Measurements from ENCODE around the gene SUMO2. TPM values are rescaled to one million over a fixed set of nuclear protein-coding genes. Genes with fewer than 3 reads are reported as not detected.
"Not testable (repeated sequence)": the region's sequence is repeated elsewhere in the genome, so short reads cannot be mapped to it uniquely, and the experiment has no call there.

SUMO2 gene
- total and polyA plus RNA-seq, 10 of the 15 experiments (the other 5 are each of a cell fraction or from before 2014, with no cell fraction given) = 163 to 803 (median 555) TPM

DNA sequence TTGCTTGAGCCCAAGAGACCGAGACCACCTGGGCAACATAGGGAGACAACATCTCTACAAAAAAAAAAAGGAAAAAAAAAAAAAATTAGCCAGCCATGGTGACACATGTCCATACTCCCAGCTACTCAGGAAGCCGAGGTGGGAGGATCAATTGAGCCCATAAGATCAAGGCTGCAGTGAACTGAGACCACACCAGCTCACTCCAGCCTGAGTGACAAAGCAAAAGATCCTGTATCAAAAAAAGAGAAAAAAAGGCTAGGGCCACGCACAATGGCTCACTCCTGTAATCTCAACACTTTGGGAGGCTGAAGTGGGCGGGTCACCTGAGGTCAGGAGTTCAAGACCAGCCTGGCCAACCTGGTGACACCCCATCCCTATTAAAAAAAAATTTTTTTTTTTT lies 13.8 kb downstream of the SUMO2 start:
- FAIRE-seq (no peak), DNase-seq (ENCODE audit: low read depth, low spot score) (no peak), ATAC-seq (no peak)
- H3K9ac ChIP-seq (ENCODE audit: control insufficient read depth, insufficient read depth, low read length) = no peak overlapping the region
- H3K9me3 ChIP-seq (replicated peaks; ENCODE audit: control insufficient read depth, insufficient read depth, low read length) = no peaks in the 10 kb centered on the region
- POLR2A ChIA-PET = interaction anchor here (1.0 kb wide), 1 partner anchor 27 kb away, joined by 3 read pairs; no protein-coding TSS in a partner anchor
- H3K27me3 ChIP-seq (replicated peaks in 1 of 2; ENCODE audit: control insufficient read depth in 2 of 2, insufficient read depth in 2 of 2, low read length in 1 of 2) = no peaks in the 10 kb centered on the region
- WGBS (ENCODE audit: insufficient coverage, insufficient replicate concordance, low lambda C conversion rate, missing lambda C conversion rate) = 89% methylated on average over 4 of the region's 4 CpGs
- RAD21 ChIA-PET (ENCODE audit: unreplicated experiment) = interaction anchor here (2.3 to 5.3 kb wide), 3 partner anchors 55 to 208 kb away, joined by 14 to 71 read pairs (median 36); no protein-coding TSS in a partner anchor
- no peak overlapping the region for H3K4me2 ChIP-seq (ENCODE audit: control insufficient read depth, insufficient read depth)
- H3K36me3 ChIP-seq (ENCODE audit: control insufficient read depth in 2 of 2, insufficient read depth in 2 of 2, low read length in 1 of 2) = peaks cover 8 to 23% of the 10 kb centered on the region in 2 experiments; a peak in 3 of 4 replicates
- no peak overlapping the region for H2AFZ ChIP-seq (ENCODE audit: control insufficient read depth, low read depth, low read length)
- SMC1A ChIA-PET (ENCODE audit: uncharacterized antibody, unreplicated experiment) = interaction anchor here (0.7 to 2.0 kb wide), 6 partner anchors 10 to 865 kb away, joined by 3 to 11 read pairs (median 4); partner anchors contain the start of gene NUP85
- no peaks in the 10 kb centered on the region for H4K20me1 ChIP-seq (ENCODE audit: control insufficient read depth, insufficient read depth)
- peaks cover 7% of the 10 kb centered on the region for H3K79me2 ChIP-seq (ENCODE audit: control insufficient read depth, insufficient read depth, low read length)
- TF ChIP-seq TBL1XR1 (IDR thresholded peaks at IDR 0.05; ENCODE audit: low read depth, low read length) = no peak
- no peak for TF ChIP-seq STAT3 (IDR thresholded peaks at IDR 0.05; ENCODE audit: low read depth, low read length)
- TF ChIP-seq STAT1 (conservative IDR thresholded peaks at IDR 0.05) = no peak
- TF ChIP-seq NR2C1 (IDR thresholded peaks at IDR 0.05) = no peak
- no peak for TF ChIP-seq MXI1 (IDR thresholded peaks at IDR 0.05; ENCODE audit: low read depth, low read length)
- in situ Hi-C loops (cut with MboI) = no loop called here
- no peak overlapping the region for H3K4me3 ChIP-seq
- H3K4me1 ChIP-seq (ENCODE audit: control insufficient read depth, insufficient read depth, low read length) = no peaks in the 10 kb centered on the region
- no peak overlapping the region for H3K27ac ChIP-seq (ENCODE audit: control insufficient read depth, insufficient read depth)
- no TSS peak for BruUV-seq (replicated peaks)
- CTCF ChIA-PET = interaction anchor here (0.5 to 10.6 kb wide), 5 partner anchors 32 to 213 kb away, joined by 3 to 199 read pairs (median 4); no protein-coding TSS in a partner anchor
- intact Hi-C loops (cut with micrococcal nuclease; ENCODE audit: unreplicated experiment) = no loop called here

DNA sequence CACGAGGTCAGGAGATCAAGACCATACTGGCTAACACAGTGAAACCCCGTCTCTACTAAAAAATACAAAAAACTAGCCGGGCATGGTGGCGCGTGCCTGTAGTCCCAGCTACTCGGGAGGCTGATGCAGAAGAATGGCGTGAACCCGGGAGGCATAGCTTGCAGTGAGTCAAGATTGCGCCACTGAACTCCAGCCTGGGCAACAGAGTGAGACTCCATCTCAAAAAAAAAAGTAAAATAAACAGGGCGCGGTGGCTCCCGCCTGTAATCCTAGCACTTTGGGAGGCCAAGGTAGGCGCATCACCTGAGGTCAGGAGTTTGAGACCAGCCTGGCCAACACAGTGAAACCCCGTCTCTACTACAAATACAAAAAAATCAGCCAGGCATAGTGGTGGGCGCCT lies 18.2 kb downstream of the SUMO2 start:
- H3K4me1 ChIP-seq (ENCODE audit: control insufficient read depth, insufficient read depth, low read length); H3K79me2 ChIP-seq (ENCODE audit: control insufficient read depth, insufficient read depth, low read length); FAIRE-seq; RAD21 ChIA-PET (ENCODE audit: unreplicated experiment); H3K9ac ChIP-seq (ENCODE audit: control insufficient read depth, insufficient read depth, low read length); H4K20me1 ChIP-seq (ENCODE audit: control insufficient read depth, insufficient read depth); H2AFZ ChIP-seq (ENCODE audit: control insufficient read depth, low read depth, low read length); BruUV-seq (replicated peaks); H3K9me3 ChIP-seq (replicated peaks; ENCODE audit: control insufficient read depth, insufficient read depth, low read length); H3K4me2 ChIP-seq (ENCODE audit: control insufficient read depth, insufficient read depth); H3K27me3 ChIP-seq (replicated peaks in 1 of 2; ENCODE audit: control insufficient read depth in 2 of 2, insufficient read depth in 2 of 2, low read length in 1 of 2); ATAC-seq; H3K36me3 ChIP-seq (ENCODE audit: control insufficient read depth in 2 of 2, insufficient read depth in 2 of 2, low read length in 1 of 2); in situ Hi-C loops (cut with MboI); H3K4me3 ChIP-seq; DNase-seq (ENCODE audit: low read depth, low spot score); H3K27ac ChIP-seq (ENCODE audit: control insufficient read depth, insufficient read depth); intact Hi-C loops (cut with micrococcal nuclease; ENCODE audit: unreplicated experiment): not testable (repeated sequence)
- CTCF ChIA-PET = interaction anchor here (0.9 to 1.0 kb wide), 2 partner anchors 37 to 203 kb away, joined by 3 to 5 read pairs; no protein-coding TSS in a partner anchor
- SMC1A ChIA-PET (ENCODE audit: uncharacterized antibody, unreplicated experiment) = interaction anchor here (0.7 to 1.0 kb wide), 2 partner anchors 61 to 352 kb away, joined by 3 read pairs; partner anchors contain the start of gene TSEN54
- POLR2A ChIA-PET = interaction anchor here (0.6 kb wide), 1 partner anchor 125 kb away, joined by 4 read pairs; no protein-coding TSS in a partner anchor
- 99% methylated on average over 15 of the region's 15 CpGs for WGBS (ENCODE audit: insufficient coverage, insufficient replicate concordance, low lambda C conversion rate, missing lambda C conversion rate)
